ENCODE measurements around the gene EDEM1.
"Not testable (repeated sequence)": the region's sequence is repeated elsewhere in the genome, so short reads cannot be mapped to it uniquely, and the experiment has no call there.

The EDEM1 gene

GRCh38 chr3:5187156-5187919, at the start of gene EDEM1:
EDEM1 (plus strand) TSS chr3:5187707; CDS start chr3:5187806, 99 bp downstream.
- DNase-seq (ENCODE audit: low spot score), result peak; percentile 98

DNA sequence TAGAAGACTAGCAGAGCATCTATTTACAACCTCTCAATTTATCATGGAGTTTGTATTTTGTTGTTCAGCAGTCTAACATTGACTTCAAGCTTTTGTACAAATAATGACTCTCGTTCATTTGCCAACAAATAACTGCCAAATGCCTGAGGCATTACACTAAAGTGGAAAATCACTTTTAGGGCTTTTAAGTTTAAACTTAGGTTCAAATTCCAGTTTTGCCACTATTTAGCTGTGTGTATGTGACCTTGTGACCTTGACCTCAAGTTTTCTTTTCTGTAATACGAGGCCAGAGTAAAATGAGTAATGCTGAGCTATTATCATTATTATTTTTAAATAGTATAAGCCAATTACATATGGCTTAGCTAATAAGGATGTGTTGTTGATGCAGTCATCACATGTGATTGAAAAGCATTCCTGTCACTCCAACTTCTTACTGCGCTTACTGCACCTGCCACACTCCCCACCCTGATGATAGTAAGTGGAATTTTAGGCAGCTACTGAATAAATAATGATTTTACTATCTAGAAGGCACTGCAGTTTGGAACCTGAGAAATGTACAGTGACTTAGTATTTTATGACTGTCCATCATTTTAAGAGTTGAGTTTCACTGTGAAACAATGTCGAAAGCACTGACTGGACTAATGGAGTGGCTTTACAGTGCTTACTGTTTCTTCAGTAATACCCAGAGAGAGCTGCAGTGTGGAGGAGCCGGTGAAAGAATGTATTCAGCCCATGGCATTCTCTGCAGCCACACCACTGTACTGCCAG, 49.1 kb upstream of the EDEM1 start:
- no peak for DNase-seq (ENCODE audit: low spot score)

GRCh38 chr3:5140230-5140621, 47.3 kb upstream of the EDEM1 start:
- DNase-seq (ENCODE audit: low spot score), result no peak

GRCh38 chr3:5140839-5141238, 46.7 kb upstream of the EDEM1 start:
- no peak for DNase-seq (ENCODE audit: low spot score)

DNA sequence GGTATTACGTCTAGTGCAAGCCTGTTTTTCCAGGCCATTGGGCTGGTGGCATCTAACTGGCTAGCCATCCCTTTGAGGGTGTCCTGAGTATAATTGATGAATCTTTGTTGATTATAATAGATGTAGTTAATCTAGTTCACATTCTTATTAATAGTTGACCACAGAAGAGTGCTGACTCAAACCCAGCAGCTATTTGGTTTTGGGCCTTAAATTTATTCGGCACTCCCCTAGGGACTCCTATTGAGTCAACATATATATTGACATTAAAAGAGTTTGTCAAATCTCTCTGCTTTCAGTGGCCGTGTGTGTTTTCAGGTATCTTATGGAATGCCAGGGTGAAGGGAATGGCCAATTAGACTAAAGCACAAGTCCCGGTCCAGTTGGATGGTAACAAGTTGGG, 45.7 kb upstream of the EDEM1 start:
- no peak for DNase-seq (ENCODE audit: low spot score)

GRCh38 chr3:5143464-5143863, 44.0 kb upstream of the EDEM1 start:
- DNase-seq (ENCODE audit: low spot score), result no peak

- no peak for DNase-seq (ENCODE audit: low spot score)
These were observed 43.1 kb upstream of the EDEM1 start for GRCh38 chr3:5144316-5144994.

- DNase-seq (ENCODE audit: low spot score), result no peak
These were observed 42.4 kb upstream of the EDEM1 start for GRCh38 chr3:5145120-5145519.

GRCh38 chr3:5147152-5147551, 40.4 kb upstream of the EDEM1 start:
- not testable (repeated sequence) for DNase-seq (ENCODE audit: low spot score)

DNA sequence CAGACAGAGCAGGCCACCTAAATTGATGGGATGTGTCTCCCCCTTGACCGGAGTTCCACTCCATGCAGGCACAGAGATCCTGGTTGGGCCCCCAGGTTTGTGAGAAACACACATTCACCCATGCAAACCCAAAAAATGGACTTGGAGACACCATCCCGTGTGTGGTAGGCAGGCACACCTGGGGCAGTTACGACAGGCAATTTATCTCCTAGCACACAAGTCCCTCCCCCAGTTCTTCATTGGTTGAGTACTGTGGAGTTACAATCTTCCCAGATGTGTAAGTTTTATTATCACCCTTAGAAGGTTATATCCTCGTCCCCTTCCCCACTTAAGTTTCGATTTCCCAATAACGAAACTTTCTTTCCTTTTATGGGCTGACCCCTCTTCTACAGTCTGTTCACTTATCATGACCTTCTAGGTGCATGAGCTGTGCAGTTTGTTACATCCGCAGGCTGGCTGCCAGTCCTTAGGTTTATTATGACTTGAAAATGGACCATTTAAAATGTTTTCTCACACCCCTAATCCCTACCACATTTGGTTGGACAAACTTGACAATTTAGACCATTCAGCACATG, 38.1 kb upstream of the EDEM1 start:
- no peak for DNase-seq (ENCODE audit: low spot score)

GRCh38 chr3:5151586-5151985, 35.9 kb upstream of the EDEM1 start:
- DNase-seq (ENCODE audit: low spot score), result no peak

GRCh38 chr3:5153074-5153473, 34.4 kb upstream of the EDEM1 start:
- no peak for DNase-seq (ENCODE audit: low spot score)

- DNase-seq (ENCODE audit: low spot score), result no peak
These were observed 32.3 kb upstream of the EDEM1 start for GRCh38 chr3:5155241-5155640.

DNA sequence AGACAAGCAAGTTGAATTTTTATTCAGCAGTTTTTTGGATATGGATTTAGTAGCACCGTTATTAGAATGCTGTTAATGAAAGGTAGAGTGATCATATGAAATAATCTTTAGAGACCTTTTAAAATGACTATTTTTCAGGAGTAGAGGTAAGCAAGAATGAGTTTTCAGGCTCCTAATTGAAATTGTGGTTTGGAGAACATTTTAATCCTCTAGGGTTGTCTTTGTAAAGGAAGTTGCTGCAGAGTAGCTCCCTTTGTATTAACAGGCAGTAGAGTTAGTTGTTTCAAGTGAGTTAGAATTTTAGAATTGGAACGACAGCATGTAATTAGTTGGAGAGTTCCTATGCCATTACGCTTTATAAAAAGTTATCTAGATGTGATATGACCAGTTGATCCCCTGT, 27.2 kb upstream of the EDEM1 start:
- no peak for DNase-seq (ENCODE audit: low spot score)

DNA sequence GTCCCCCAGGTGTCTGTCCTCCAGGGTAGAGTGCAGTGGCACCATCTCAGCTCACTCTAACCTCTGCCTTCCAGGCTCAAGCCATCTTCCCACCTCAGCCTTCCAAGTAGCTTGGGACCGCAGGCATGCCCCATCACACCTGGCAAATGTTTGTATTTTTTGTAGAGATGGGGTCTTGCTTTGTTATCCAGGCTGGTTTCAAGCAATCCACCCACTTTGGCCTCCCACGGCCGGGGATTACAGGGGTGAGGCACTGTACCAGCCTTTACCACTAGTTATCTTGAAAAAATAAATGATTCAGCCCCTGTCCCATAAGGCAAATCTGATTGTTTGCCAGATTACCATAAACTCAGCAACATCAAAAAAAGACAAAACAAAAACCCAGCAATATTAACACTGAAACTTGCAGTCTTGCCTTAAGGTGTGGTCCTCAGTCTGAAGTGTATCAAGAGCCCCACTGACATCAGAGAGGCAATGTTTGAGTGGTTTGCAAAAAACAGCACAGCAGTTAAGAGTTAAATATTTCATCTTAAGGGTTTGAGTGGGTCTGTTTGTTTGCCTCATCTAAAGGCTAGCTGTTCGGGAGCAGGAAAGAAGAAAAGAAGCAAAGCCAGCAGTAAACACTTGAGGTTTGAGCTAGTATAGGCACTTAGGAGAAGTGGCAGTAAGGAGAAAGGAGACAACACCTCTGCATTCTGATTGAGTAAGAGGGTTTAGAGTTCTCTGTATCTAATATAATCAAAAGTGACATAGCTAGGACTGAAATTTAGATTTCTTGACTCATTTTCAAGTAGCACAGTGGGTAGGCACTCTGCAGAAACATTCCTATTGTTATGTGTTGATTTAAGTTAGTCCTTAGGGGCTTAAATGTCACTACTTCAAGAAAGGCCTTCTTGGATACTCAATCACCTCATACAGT, 26.3 kb upstream of the EDEM1 start:
- no peak for DNase-seq (ENCODE audit: low spot score)

DNA sequence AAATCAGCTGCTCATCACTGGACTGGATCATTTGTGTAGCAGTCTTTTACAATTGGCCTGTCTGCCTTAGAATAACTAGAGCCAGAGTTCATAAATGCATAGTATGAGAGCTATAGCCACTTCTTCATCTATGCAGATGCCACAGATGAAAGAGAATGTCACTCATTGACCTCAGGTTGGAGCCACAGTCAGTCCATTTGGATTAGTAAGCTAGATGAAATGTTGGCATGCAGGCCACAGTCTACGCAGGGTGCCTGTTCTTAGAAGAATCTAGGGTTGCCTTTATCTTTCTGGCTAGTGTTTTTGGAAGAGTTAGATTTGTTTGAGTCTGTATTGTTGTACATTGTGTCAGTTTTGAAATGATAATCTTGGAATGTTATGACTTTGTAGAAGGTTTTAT, 25.4 kb upstream of the EDEM1 start:
- no peak for DNase-seq (ENCODE audit: low spot score)

DNA sequence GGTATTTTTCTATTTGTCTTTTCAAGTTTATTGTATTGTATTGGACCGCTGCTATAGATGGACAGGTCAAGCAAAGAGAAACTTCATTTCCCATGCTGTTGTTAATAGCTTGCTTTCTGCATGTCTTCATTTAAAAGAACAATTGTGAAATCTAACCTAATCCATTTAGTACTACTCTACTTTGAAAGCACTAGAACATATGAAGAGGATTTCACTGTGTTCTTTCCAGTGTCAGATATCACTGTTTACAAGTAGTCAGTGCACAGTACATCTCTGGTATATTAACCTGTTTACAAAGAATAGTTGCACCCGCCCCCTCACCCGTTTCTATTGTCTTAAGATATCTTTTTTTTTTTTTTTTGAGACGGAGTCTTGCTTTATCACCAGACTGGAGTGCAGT, 21.8 kb upstream of the EDEM1 start:
- no peak for DNase-seq (ENCODE audit: low spot score)

DNA sequence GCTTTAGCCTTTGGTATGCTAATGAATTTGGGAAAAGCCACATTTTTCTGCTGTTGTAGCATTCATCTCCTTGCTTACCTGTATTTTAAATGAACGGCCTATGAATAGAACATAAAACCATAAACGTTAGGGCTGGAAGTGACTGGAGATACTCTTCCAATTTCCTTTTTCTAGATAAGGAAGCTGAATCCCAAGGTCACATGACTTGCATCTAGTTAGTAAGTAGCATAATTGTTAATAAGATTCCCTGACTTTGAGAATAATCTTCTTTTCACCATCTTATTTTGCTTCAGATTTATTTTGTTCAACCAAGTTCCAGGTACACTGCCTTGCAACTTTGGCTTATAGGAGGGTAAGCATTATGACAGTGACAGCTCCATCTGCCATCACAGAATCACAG, 20.7 kb upstream of the EDEM1 start:
- no peak for DNase-seq (ENCODE audit: low spot score)

GRCh38 chr3:5168110-5168509, 19.4 kb upstream of the EDEM1 start:
- no peak for DNase-seq (ENCODE audit: low spot score)

DNA sequence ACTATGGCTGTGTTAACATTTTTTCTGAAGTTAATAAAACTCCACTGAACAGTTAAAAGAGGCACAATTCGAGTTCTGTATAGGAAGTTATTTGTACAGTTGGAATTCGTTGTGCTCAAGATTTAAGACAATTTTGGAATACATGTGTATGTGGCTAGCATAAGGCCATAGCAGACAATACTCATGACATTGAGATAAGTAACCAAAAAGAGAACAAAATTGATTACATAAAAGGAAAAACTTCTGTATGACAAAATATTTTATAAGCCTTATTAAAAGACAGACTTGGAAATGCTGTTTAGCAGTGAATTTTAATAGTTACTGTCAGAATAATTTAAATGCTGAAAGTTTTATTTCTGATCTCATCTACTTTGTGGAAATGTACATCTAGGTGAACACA, 17.7 kb upstream of the EDEM1 start:
- DNase-seq (ENCODE audit: low spot score), result no peak

DNA sequence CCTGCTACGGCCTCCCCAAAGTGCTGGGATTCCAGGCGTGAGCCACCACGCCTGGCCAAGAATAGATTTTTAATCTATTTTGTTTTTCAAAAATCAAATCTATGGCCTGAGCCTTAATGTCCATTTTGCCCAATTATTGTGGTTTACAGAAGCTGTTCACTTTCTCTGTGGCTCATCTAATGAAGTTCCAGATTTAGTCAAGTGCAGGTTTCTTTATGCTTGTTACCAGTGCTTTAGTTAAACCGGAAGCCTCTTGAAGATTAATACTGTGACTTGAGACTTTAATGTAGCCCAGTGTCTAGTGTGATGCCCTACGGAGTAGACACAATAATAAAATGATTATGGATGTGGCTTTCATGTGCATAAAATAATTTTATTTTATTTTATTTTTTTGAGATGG, 16.5 kb upstream of the EDEM1 start:
- DNase-seq (ENCODE audit: low spot score), result no peak

GRCh38 chr3:5172018-5172417, 15.5 kb upstream of the EDEM1 start:
- DNase-seq (ENCODE audit: low spot score), result no peak

All from iPS-NIHi11 (cell line).